ENCODE results near the gene CPAMD8. TPM values are rescaled to one million over a fixed set of nuclear protein-coding genes. Genes with fewer than 3 reads are reported as not detected.

CPAMD8 gene
- total RNA-seq, 1 experiment from 2014 or later, result 0.64 TPM

GRCh38 chr19:16874250-16874977, 152.2 kb downstream of the CPAMD8 start:
- in situ Hi-C loops (cut with HindIII; ENCODE audit: low pct_unique_long_range_greater_than_20kb, low sequenced_read_pairs), result no loop called here
- DNase-seq (ENCODE audit: low read depth), result no peak

GRCh38 chr19:16873594-16873993, 153.0 kb downstream of the CPAMD8 start:
- DNase-seq (ENCODE audit: low read depth), result no peak
- in situ Hi-C loops (cut with HindIII; ENCODE audit: low pct_unique_long_range_greater_than_20kb, low sequenced_read_pairs), result no loop called here

GRCh38 chr19:16872728-16873127, 153.9 kb downstream of the CPAMD8 start:
- in situ Hi-C loops (cut with HindIII; ENCODE audit: low pct_unique_long_range_greater_than_20kb, low sequenced_read_pairs), result no loop called here
- DNase-seq (ENCODE audit: low read depth), result no peak

- no peak for DNase-seq (ENCODE audit: low read depth)
- in situ Hi-C loops (cut with HindIII; ENCODE audit: low pct_unique_long_range_greater_than_20kb, low sequenced_read_pairs), result no loop called here
Observed at GRCh38 chr19:16871871-16872270, 154.7 kb downstream of the CPAMD8 start.

GRCh38 chr19:16869331-16869972, 157.2 kb downstream of the CPAMD8 start:
- in situ Hi-C loops (cut with HindIII; ENCODE audit: low pct_unique_long_range_greater_than_20kb, low sequenced_read_pairs), result no loop called here
- no peak for DNase-seq (ENCODE audit: low read depth)

GRCh38 chr19:16868423-16869130, 158.0 kb downstream of the CPAMD8 start:
- DNase-seq (ENCODE audit: low read depth), result no peak
- in situ Hi-C loops (cut with HindIII; ENCODE audit: low pct_unique_long_range_greater_than_20kb, low sequenced_read_pairs), result no loop called here

- in situ Hi-C loops (cut with HindIII; ENCODE audit: low pct_unique_long_range_greater_than_20kb, low sequenced_read_pairs), result no loop called here
- DNase-seq (ENCODE audit: low read depth), result no peak
Observed at GRCh38 chr19:16867211-16867610, 159.4 kb downstream of the CPAMD8 start.

- in situ Hi-C loops (cut with HindIII; ENCODE audit: low pct_unique_long_range_greater_than_20kb, low sequenced_read_pairs), result no loop called here
- DNase-seq (ENCODE audit: low read depth), result no peak
Observed at GRCh38 chr19:16862826-16863415, 163.7 kb downstream of the CPAMD8 start.

GRCh38 chr19:16861834-16862233, 164.8 kb downstream of the CPAMD8 start:
- in situ Hi-C loops (cut with HindIII; ENCODE audit: low pct_unique_long_range_greater_than_20kb, low sequenced_read_pairs), result no loop called here
- DNase-seq (ENCODE audit: low read depth), result no peak

- in situ Hi-C loops (cut with HindIII; ENCODE audit: low pct_unique_long_range_greater_than_20kb, low sequenced_read_pairs), result no loop called here
- DNase-seq (ENCODE audit: low read depth), result no peak
Observed at GRCh38 chr19:16861011-16861410, 165.6 kb downstream of the CPAMD8 start.

GRCh38 chr19:16860118-16860517, 166.5 kb downstream of the CPAMD8 start:
- DNase-seq (ENCODE audit: low read depth), result no peak

GRCh38 chr19:16859626-16860025, 167.0 kb downstream of the CPAMD8 start:
- DNase-seq (ENCODE audit: low read depth), result no peak
- in situ Hi-C loops (cut with HindIII; ENCODE audit: low pct_unique_long_range_greater_than_20kb, low sequenced_read_pairs), result no loop called here

More at GRCh38 chr19:16860118-16860517, 166.5 kb downstream of the CPAMD8 start:
- in situ Hi-C loops (cut with HindIII; ENCODE audit: low pct_unique_long_range_greater_than_20kb, low sequenced_read_pairs), result no loop called here

- no peak for DNase-seq (ENCODE audit: low read depth)
- in situ Hi-C loops (cut with HindIII; ENCODE audit: low pct_unique_long_range_greater_than_20kb, low sequenced_read_pairs), result no loop called here
Observed at GRCh38 chr19:16856091-16856490, 170.5 kb downstream of the CPAMD8 start.

- in situ Hi-C loops (cut with HindIII; ENCODE audit: low pct_unique_long_range_greater_than_20kb, low sequenced_read_pairs), result no loop called here
- no peak for DNase-seq (ENCODE audit: low read depth)
Observed at GRCh38 chr19:16853066-16853465, 173.5 kb downstream of the CPAMD8 start.

- in situ Hi-C loops (cut with HindIII; ENCODE audit: low pct_unique_long_range_greater_than_20kb, low sequenced_read_pairs), result no loop called here
- DNase-seq (ENCODE audit: low read depth), result no peak
Observed at GRCh38 chr19:16851031-16851712, 175.4 kb downstream of the CPAMD8 start.

- no peak for DNase-seq (ENCODE audit: low read depth)
- in situ Hi-C loops (cut with HindIII; ENCODE audit: low pct_unique_long_range_greater_than_20kb, low sequenced_read_pairs), result no loop called here
Observed at GRCh38 chr19:16850133-16850532, 176.5 kb downstream of the CPAMD8 start.

GRCh38 chr19:16849168-16849567, 177.4 kb downstream of the CPAMD8 start:
- DNase-seq (ENCODE audit: low read depth), result no peak
- in situ Hi-C loops (cut with HindIII; ENCODE audit: low pct_unique_long_range_greater_than_20kb, low sequenced_read_pairs), result no loop called here

GRCh38 chr19:16847430-16847829, 179.2 kb downstream of the CPAMD8 start:
- in situ Hi-C loops (cut with HindIII; ENCODE audit: low pct_unique_long_range_greater_than_20kb, low sequenced_read_pairs), result no loop called here
- DNase-seq (ENCODE audit: low read depth), result no peak

All from Caki2 (cell line).